ENCODE data around the gene KRT6B. TPM values are rescaled to one million over a fixed set of nuclear protein-coding genes. Genes with fewer than 3 reads are reported as not detected.
"Not testable (repeated sequence)": the region's sequence is repeated elsewhere in the genome, so short reads cannot be mapped to it uniquely, and the experiment has no call there.

The KRT6B gene
- polyA plus RNA-seq, 1 donor from 2014 or later = not detected

- not testable (repeated sequence) for H3K4me2 ChIP-seq (ENCODE audit: low read length); H3K79me2 ChIP-seq (replicated peaks; ENCODE audit: insufficient read depth, low read length); H2AFZ ChIP-seq (ENCODE audit: low read depth, low read length); H3K9me2 ChIP-seq (ENCODE audit: insufficient read depth, low read length); H3K36me3 ChIP-seq (ENCODE audit: insufficient read depth, low read length); H3F3A ChIP-seq (ENCODE audit: insufficient read depth, low read length, poor library complexity, severe bottlenecking); H3K4me3 ChIP-seq (ENCODE audit: low read length); H3K9ac ChIP-seq (ENCODE audit: low read length); H3K27me3 ChIP-seq (ENCODE audit: insufficient read depth, low read depth, low read length); H3K27ac ChIP-seq (ENCODE audit: low read length); H3K9me3 ChIP-seq (ENCODE audit: low read length); H4K20me1 ChIP-seq (ENCODE audit: insufficient read depth)
Observed at GRCh38 chr12:52491495-52491894, 39.5 kb upstream of the KRT6B start.

GRCh38 chr12:52488736-52489135 lies 36.8 kb upstream of the KRT6B start:
- no peak overlapping the region for H2AFZ ChIP-seq (ENCODE audit: low read depth, low read length)

GRCh38 chr12:52487744-52488443 lies 35.9 kb upstream of the KRT6B start:
- not testable (repeated sequence) for H3K4me3 ChIP-seq (ENCODE audit: low read length); H3K9ac ChIP-seq (ENCODE audit: low read length); H3K9me2 ChIP-seq (ENCODE audit: insufficient read depth, low read length); H3K27ac ChIP-seq (ENCODE audit: low read length); H2AFZ ChIP-seq (ENCODE audit: low read depth, low read length); H3K9me3 ChIP-seq (ENCODE audit: low read length); H3K79me2 ChIP-seq (replicated peaks; ENCODE audit: insufficient read depth, low read length); H3K4me2 ChIP-seq (ENCODE audit: low read length); H3F3A ChIP-seq (ENCODE audit: insufficient read depth, low read length, poor library complexity, severe bottlenecking); H4K20me1 ChIP-seq (ENCODE audit: insufficient read depth); H3K36me3 ChIP-seq (ENCODE audit: insufficient read depth, low read length); H3K27me3 ChIP-seq (ENCODE audit: insufficient read depth, low read depth, low read length)

More at GRCh38 chr12:52488736-52489135, 36.8 kb upstream of the KRT6B start:
- TF ChIP-seq CTCF (IDR thresholded peaks at IDR 0.05; ENCODE audit: poor library complexity, severe bottlenecking) = no peak
- no peak for TF ChIP-seq RAD21 (conservative IDR thresholded peaks at IDR 0.05)
- no peak for TF ChIP-seq SMC3 (conservative IDR thresholded peaks at IDR 0.05; ENCODE audit: poor library complexity)
- no peak for TF ChIP-seq REST (IDR thresholded peaks at IDR 0.05; ENCODE audit: borderline replicate concordance)
- TF ChIP-seq POLR2AphosphoS5 (IDR thresholded peaks at IDR 0.05) = no peak
- no peak for TF ChIP-seq EP300 (conservative IDR thresholded peaks at IDR 0.05; ENCODE audit: poor library complexity, severe bottlenecking)
- no peak for TF ChIP-seq EZH2 (IDR thresholded peaks at IDR 0.05; ENCODE audit: borderline replicate concordance, insufficient read depth, low read length, poor library complexity, severe bottlenecking)
- no peak for TF ChIP-seq MXI1 (conservative IDR thresholded peaks at IDR 0.05; ENCODE audit: poor library complexity, severe bottlenecking)
- TF ChIP-seq TAF1 (IDR thresholded peaks at IDR 0.05; ENCODE audit: low read depth) = no peak
- no peak overlapping the region for H3K27ac ChIP-seq (ENCODE audit: low read length)
- no peak overlapping the region for H3K9ac ChIP-seq (ENCODE audit: low read length)
- H3K79me2 ChIP-seq (replicated peaks; ENCODE audit: insufficient read depth, low read length) = no peaks in the 10 kb centered on the region
- no peaks in the 10 kb centered on the region for H3K9me2 ChIP-seq (ENCODE audit: insufficient read depth, low read length)
- H3K4me3 ChIP-seq (ENCODE audit: low read length) = no peak overlapping the region
- H3K27me3 ChIP-seq (ENCODE audit: insufficient read depth, low read depth, low read length) = no peaks in the 10 kb centered on the region
- H3K36me3 ChIP-seq (ENCODE audit: insufficient read depth, low read length) = no peaks in the 10 kb centered on the region
- no peaks in the 10 kb centered on the region for H3F3A ChIP-seq (ENCODE audit: insufficient read depth, low read length, poor library complexity, severe bottlenecking)
- no peaks in the 10 kb centered on the region for H4K20me1 ChIP-seq (ENCODE audit: insufficient read depth)
- H3K9me3 ChIP-seq (ENCODE audit: low read length) = peaks cover 6% of the 10 kb centered on the region
- H3K4me2 ChIP-seq (ENCODE audit: low read length) = no peak overlapping the region
